ENCODE data around the gene TADA2A. TPM values are rescaled to one million over a fixed set of nuclear protein-coding genes. Genes with fewer than 3 reads are reported as not detected.

The TADA2A gene
- total and polyA plus RNA-seq, 2 of the 8 experiments (the other 6 are each of a cell fraction or from before 2014, with no cell fraction given) = 8.4 to 18.5 TPM

DNA sequence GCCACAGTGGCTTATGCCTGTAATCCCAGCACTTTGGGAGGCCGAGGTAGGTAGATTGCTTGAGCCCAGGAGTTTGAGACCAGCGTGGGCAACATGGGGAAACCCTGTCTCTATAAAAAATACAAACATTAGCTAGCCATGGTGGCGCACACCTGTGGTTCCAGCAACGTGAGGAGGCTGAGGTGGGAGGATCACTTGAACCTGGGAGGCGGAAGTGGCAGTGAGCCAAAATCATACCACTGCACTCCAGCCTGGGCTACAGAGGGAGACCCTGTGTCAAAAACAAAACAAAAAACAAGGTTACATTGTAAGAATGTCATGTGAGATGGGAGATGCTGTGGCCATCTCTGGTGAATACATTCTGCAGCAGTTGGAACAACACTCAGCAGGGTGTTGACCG is 96.5 kb downstream of the TADA2A start (continued):
- TF ChIP-seq, protein P1, sequence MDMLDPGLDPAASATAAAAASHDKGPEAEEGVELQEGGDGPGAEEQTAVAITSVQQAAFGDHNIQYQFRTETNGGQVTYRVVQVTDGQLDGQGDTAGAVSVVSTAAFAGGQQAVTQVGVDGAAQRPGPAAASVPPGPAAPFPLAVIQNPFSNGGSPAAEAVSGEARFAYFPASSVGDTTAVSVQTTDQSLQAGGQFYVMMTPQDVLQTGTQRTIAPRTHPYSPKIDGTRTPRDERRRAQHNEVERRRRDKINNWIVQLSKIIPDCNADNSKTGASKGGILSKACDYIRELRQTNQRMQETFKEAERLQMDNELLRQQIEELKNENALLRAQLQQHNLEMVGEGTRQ (IDR thresholded peaks at IDR 0.05; ENCODE audit: low read length) = no peak
- no peak for TF ChIP-seq CEBPB (IDR thresholded peaks at IDR 0.05; ENCODE audit: low read depth, low read length)
